HepG2 (cell line): ENCODE measurements around the gene AGTPBP1. TPM values are rescaled to one million over a fixed set of nuclear protein-coding genes. Genes with fewer than 3 reads are reported as not detected.

Experiments
- ATAC-seq: fragments of 200-7000 bp; cut with Tn5 transposase; 3 replicates; pipeline ENCODE4 v1.9.1; 2020; ENCODE audit warnings: mild to moderate bottlenecking, moderate library complexity
- BruUV-seq: library from RNA; stranded (reverse); fragments of 400-500 nt; replicated peaks from 2 replicates; lab custom pipeline; 2021; lab: Mats Ljungman, UMichigan
- CTCF ChIA-PET: fragments of 300-600 bp; formaldehyde crosslinking; extraction: SDS; loops from one replicate; lab custom pipeline; 2021; ENCODE audit warnings: low total read pairs, inconsistent platforms, low intra/inter-chr PET ratio; lab: Yijun Ruan, JAX
- POLR2A ChIA-PET: fragments of 350-600 bp; sonication (Branson Sonifier 250); formaldehyde crosslinking; loops from one replicate; lab custom pipeline; 2020; ENCODE audit warnings: antibody characterized with exemption, inconsistent platforms; lab: Yijun Ruan, JAX
- DNase-seq: peaks from one replicate; pipeline ENCODE4 v3.0.0-alpha.2; 2015; ENCODE audit warnings: low spot score
- FAIRE-seq: peaks from 3 replicates; lab custom pipeline; 2011; peaks lifted over from hg19 to GRCh38; lab: Jason Lieb, UNC
- H2AFZ ChIP-seq: one replicate; pipeline ENCODE4 v1.6.1; 2011; ENCODE audit warnings: low read length, inconsistent platforms
- H3K27ac ChIP-seq: fragments of 300-600 bp; 3 replicates; pipeline ENCODE4 v1.8.0; 2011; ENCODE audit warnings: mixed run types, mild to moderate bottlenecking, mixed read lengths, low read length, inconsistent platforms; ENCODE audit not compliant: insufficient read depth; ENCODE audit errors: extremely low read length
- H3K27me3 ChIP-seq, 2 experiments: fragments of 200-600 bp in 1 of 2; 2 replicates in 1 of 2; 3 replicates in 1 of 2; pipeline versions ENCODE4 v1.6.0 to v1.8.0; 2011; ENCODE audit warnings: low read length in 2 of 2, mild to moderate bottlenecking in 2 of 2, moderate library complexity in 2 of 2, inconsistent platforms in 1 of 2; ENCODE audit not compliant: insufficient read depth in 2 of 2, control insufficient read depth in 1 of 2
- H3K36me3 ChIP-seq, 2 experiments: fragments of 200-600 bp in 1 of 2; replicated peaks in 1 of 2; 2 replicates in 1 of 2; 3 replicates in 1 of 2; pipeline versions ENCODE4 v1.5.1 to v1.8.0; 2011; ENCODE audit warnings: low read length in 2 of 2, inconsistent platforms in 1 of 2; ENCODE audit not compliant: insufficient read depth in 2 of 2, control insufficient read depth in 1 of 2
- H3K4me1 ChIP-seq: 2 replicates; pipeline ENCODE4 v1.5.1; 2012; ENCODE audit warnings: low read length, inconsistent platforms; ENCODE audit not compliant: insufficient read depth
- H3K4me2 ChIP-seq: 2 replicates; pipeline ENCODE4 v1.6.0; 2011; ENCODE audit warnings: low read depth, low read length, inconsistent platforms
- H3K4me3 ChIP-seq, 3 experiments: fragments of 200-600 bp in 1 of 3; sonication (generic), shearing (Covaris generic) in 1 of 3; replicated peaks in 1 of 3; 2 replicates each; pipeline ENCODE4 v1.5.1; 2011 to 2016; ENCODE audit warnings: low read length in 3 of 3, inconsistent platforms in 2 of 3, low read depth in 2 of 3, mild to moderate bottlenecking in 2 of 3, control low read depth in 1 of 3, mixed read lengths in 1 of 3; ENCODE audit not compliant: insufficient read depth in 1 of 3
- H3K79me2 ChIP-seq: one replicate; pipeline ENCODE4 v1.6.1; 2011; ENCODE audit warnings: low read length, inconsistent platforms; ENCODE audit not compliant: insufficient read depth
- H3K9ac ChIP-seq: 2 replicates; pipeline ENCODE4 v1.6.0; 2011; ENCODE audit warnings: mild to moderate bottlenecking, low read depth, low read length, inconsistent platforms; ENCODE audit not compliant: insufficient read depth
- H3K9me3 ChIP-seq: 2 replicates; pipeline ENCODE4 v1.5.1; 2012; ENCODE audit warnings: mild to moderate bottlenecking, low read length
- H4K20me1 ChIP-seq: 2 replicates; pipeline ENCODE4 v1.6.0; 2011; ENCODE audit warnings: inconsistent platforms, mild to moderate bottlenecking, low read length, moderate library complexity; ENCODE audit not compliant: insufficient read depth
- CREM ChIP-seq, 2 experiments: sonication (generic) in 1 of 2; formaldehyde crosslinking in 1 of 2; IDR thresholded peaks; 2 replicates each; pipeline versions ENCODE4 v1.4.0 to v1.6.1; 2016 to 2020; ENCODE audit warnings: antibody characterized with exemption in 1 of 2, mild to moderate bottlenecking in 1 of 2, missing genetic modification reagents in 1 of 2
- E2F2 ChIP-seq: sonication (generic); formaldehyde crosslinking; IDR thresholded peaks from 2 replicates; pipeline ENCODE4 v1.4.0; 2020; ENCODE audit warnings: missing genetic modification reagents, borderline replicate concordance
- GABPA ChIP-seq, 2 experiments: IDR thresholded peaks; 2 replicates each; pipeline ENCODE4 v1.6.1; 2011 to 2016; ENCODE audit warnings: low read depth in 2 of 2, low read length in 1 of 2, missing biosample characterization in 1 of 2, missing genetic modification characterization in 1 of 2
- IKZF5 ChIP-seq: IDR thresholded peaks from 2 replicates; pipeline ENCODE4 v1.6.1; 2018; ENCODE audit warnings: missing genetic modification reagents, mild to moderate bottlenecking, missing compliant biosample characterization
- JDP2 ChIP-seq: sonication (generic); formaldehyde crosslinking; IDR thresholded peaks from 2 replicates; pipeline ENCODE4 v1.8.1; 2022; ENCODE audit warnings: missing genetic modification reagents, borderline replicate concordance
- MED1 ChIP-seq: sonication (generic); formaldehyde crosslinking; IDR thresholded peaks from 2 replicates; pipeline ENCODE4 v1.4.0; 2020; ENCODE audit warnings: missing genetic modification reagents
- POLR2AphosphoS2 ChIP-seq: IDR thresholded peaks from 2 replicates; pipeline ENCODE4 v1.6.1; 2011; ENCODE audit warnings: low read depth, low read length, improper control_type of control experiment
- POLR2AphosphoS5 ChIP-seq: IDR thresholded peaks from 2 replicates; pipeline ENCODE4 v1.6.1; 2012; ENCODE audit warnings: low read depth, low read length
- SNAI1 ChIP-seq: sonication (generic); formaldehyde crosslinking; IDR thresholded peaks from 2 replicates; pipeline ENCODE4 v1.5.0; 2020; ENCODE audit warnings: mild to moderate bottlenecking, missing genetic modification reagents, borderline replicate concordance
- USF2 ChIP-seq, 2 experiments: sonication (generic) in 1 of 2; formaldehyde crosslinking in 1 of 2; IDR thresholded peaks; 2 replicates each; pipeline versions ENCODE4 v1.5.1 to v1.6.1; 2011 to 2020; ENCODE audit warnings: borderline replicate concordance in 1 of 2, low read depth in 1 of 2, low read length in 1 of 2, mild to moderate bottlenecking in 1 of 2, missing genetic modification reagents in 1 of 2, moderate library complexity in 1 of 2
- ZNF235 ChIP-seq: sonication (generic); formaldehyde crosslinking; IDR thresholded peaks from 2 replicates; pipeline ENCODE4 v1.8.1; 2023; ENCODE audit warnings: mild to moderate bottlenecking, missing genetic modification reagents, borderline replicate concordance
- ZNF317 ChIP-seq: sonication (generic); formaldehyde crosslinking; IDR thresholded peaks from 2 replicates; pipeline ENCODE4 v1.5.0; 2020; ENCODE audit warnings: mild to moderate bottlenecking, missing genetic modification reagents
- ZNF710 ChIP-seq: sonication (generic); formaldehyde crosslinking; IDR thresholded peaks from 2 replicates; pipeline ENCODE4 v1.5.0; 2020; ENCODE audit warnings: mild to moderate bottlenecking, missing genetic modification reagents, borderline replicate concordance
- ZUFSP ChIP-seq: sonication (generic); formaldehyde crosslinking; IDR thresholded peaks from 2 replicates; pipeline ENCODE4 v1.9.0; 2021; ENCODE audit warnings: missing genetic modification reagents, mild to moderate bottlenecking, borderline replicate concordance
- WGBS: methylation state at CpG from one replicate; pipeline ENCODE4 v1.1.6; 2017; ENCODE audit warnings: low lambda C conversion rate; 5-methylcytosine and 5-hydroxymethylcytosine counted together
- in situ Hi-C: cut with HindIII; loops from 2 replicates; pipeline ENCODE4 v1.10.0; 2017; ENCODE audit warnings: low pct_unique_long_range_greater_than_20kb; ENCODE audit not compliant: extremely low pct_ligation_motif_present
- intact Hi-C: fragments of 100-400 bp; cut with micrococcal nuclease; formaldehyde crosslinking; loops from one replicate; pipeline ENCODE4 v1.10.0; 2022; ENCODE audit not compliant: unreplicated experiment
- polyA plus RNA-seq, 8 experiments: library from polyadenylated mRNA; depleted of rRNA in 3 of 8; stranded (reverse) in 7 of 8; unstranded in 1 of 8; fragments of >200 nt; fragmentation: Illumina TruSeq in 4 of 8; extraction: Trizol in 4 of 8; gene quantifications; 2 replicates each; pipeline versions ENCODE4 v1.2.1 to v1.2.3, GENCODE V29; 2011 to 2016; ENCODE audit warnings: low read depth in 4 of 8, missing spikeins in 1 of 8, mixed read lengths in 1 of 8; ENCODE audit not compliant: insufficient read depth in 1 of 8
- total RNA-seq, 5 experiments: library from RNA; depleted of rRNA; stranded (reverse); fragments of >200 nt; fragmentation: Illumina TruSeq; extraction: Trizol; gene quantifications; 2 replicates each; pipeline ENCODE4 v1.2.3, GENCODE V29; 2016; ENCODE audit warnings: low read depth in 1 of 5

The AGTPBP1 gene
- total and polyA plus RNA-seq, 2 of the 13 experiments (the other 11 are each of a cell fraction or from before 2014, with no cell fraction given), result 9.7 to 22.3 TPM

- POLR2A ChIA-PET, result interaction anchor here (1.1 to 1.3 kb wide), 3 partner anchors 14 to 19 kb away, joined by 3 to 7 read pairs (median 5); partner anchors contain the start of gene AGTPBP1
- peak overlapping the region; percentile 53 for H3K9ac ChIP-seq
- in situ Hi-C loops (no loop called here), intact Hi-C loops (loop anchor here (1.0 kb wide), 1 partner anchor 19 kb away; no protein-coding TSS in a partner anchor)
- H4K20me1 ChIP-seq, result no peaks in the 10 kb centered on the region
- peak overlapping the region; percentile 69 for H3K4me2 ChIP-seq
- CTCF ChIA-PET, result no interaction called here
- 51% methylated on average over 6 of the region's 7 CpGs for WGBS
- FAIRE-seq, result peak; percentile 30
- no TSS peak for BruUV-seq
- no peaks in the 10 kb centered on the region for H3K36me3 ChIP-seq
- H3K27me3 ChIP-seq, result no peaks in the 10 kb centered on the region
- H3K79me2 ChIP-seq, result peaks cover 24% of the 10 kb centered on the region
- no peak overlapping the region for H2AFZ ChIP-seq
- peak; percentile 95 for ATAC-seq
- H3K4me3 ChIP-seq, result peak overlapping the region in 1 of 3 experiments; percentile 17; a peak in 2 of 6 replicates
- DNase-seq, result peak; percentile 90
- peak overlapping the region; percentile 62 for H3K27ac ChIP-seq
- H3K4me1 ChIP-seq, result peaks cover 33% of the 10 kb centered on the region
- H3K9me3 ChIP-seq, result no peaks in the 10 kb centered on the region
- 0 out of 2 replicates have a peak, but pooled peaks have one; percentile 24 for TF ChIP-seq IKZF5 (CRISPR knock-in tag)
- no peak for TF ChIP-seq CREM (IDR thresholded peaks at IDR 0.05)
- no peak for TF ChIP-seq CREM (CRISPR knock-in tag; IDR thresholded peaks at IDR 0.05)
- no peak for TF ChIP-seq ZNF710 (CRISPR knock-in tag)
- TF ChIP-seq POLR2AphosphoS5, result no peak
- no peak for TF ChIP-seq E2F2 (CRISPR knock-in tag)
- TF ChIP-seq ZNF317 (CRISPR knock-in tag), result no peak
- TF ChIP-seq ZUFSP (CRISPR knock-in tag), result no peak
- no peak for TF ChIP-seq JDP2
- TF ChIP-seq MED1, result peak; percentile 53; the same call in 1 of the 2 replicates
- no peak for TF ChIP-seq POLR2AphosphoS2
- TF ChIP-seq SNAI1 (CRISPR knock-in tag), result no peak
- no peak for TF ChIP-seq GABPA (IDR thresholded peaks at IDR 0.05; ENCODE audit: low read depth, low read length)
- TF ChIP-seq GABPA (CRISPR knock-in tag; IDR thresholded peaks at IDR 0.05; ENCODE audit: low read depth), result no peak
- no peak for TF ChIP-seq ZNF235 (CRISPR knock-in tag)
- no peak for TF ChIP-seq USF2 (IDR thresholded peaks at IDR 0.05; ENCODE audit: low read depth, low read length)
- TF ChIP-seq USF2 (CRISPR knock-in tag; IDR thresholded peaks at IDR 0.05; ENCODE audit: borderline replicate concordance), result no peak
Measured at GRCh38 chr9:85723215-85723614, 18.5 kb downstream of the AGTPBP1 start.
